OCI-LY7 (cell line): Measurements from ENCODE around the gene PTX4. TPM values are rescaled to one million over a fixed set of nuclear protein-coding genes. Genes with fewer than 3 reads are reported as not detected.

Source experiments
- BruUV-seq: library from RNA; stranded (reverse); fragments of 400-500 nt; replicated peaks from 2 replicates; lab custom pipeline; 2021; lab: Mats Ljungman, UMichigan
- CTCF ChIA-PET: fragments of 300-600 bp; sonication (Branson Sonifier 250); formaldehyde crosslinking; loops from one replicate; lab custom pipeline; 2022; ENCODE audit warnings: antibody characterized with exemption; ENCODE audit not compliant: unreplicated experiment; lab: Charles Lee
- POLR2A ChIA-PET: fragments of 300-600 bp; sonication (Branson Sonifier 250); formaldehyde crosslinking; loops from one replicate; lab custom pipeline; 2022; ENCODE audit warnings: antibody characterized with exemption; lab: Charles Lee
- DNase-seq: peaks from one replicate; pipeline ENCODE4 v3.0.0-alpha.2; 2015; ENCODE audit warnings: low spot score
- H2AFZ ChIP-seq: fragments of 200-600 bp; sonication (generic), shearing (Covaris generic); 2 replicates; pipeline ENCODE4 v1.6.1; 2014; ENCODE audit warnings: mild to moderate bottlenecking, antibody characterized with exemption, low read length, moderate library complexity
- H3K27ac ChIP-seq: fragments of 200-600 bp; sonication (generic); 2 replicates; pipeline ENCODE4 v1.5.1; 2014; ENCODE audit warnings: mixed run types, low read depth, mild to moderate bottlenecking, moderate library complexity, low read length, inconsistent platforms; ENCODE audit not compliant: poor library complexity, severe bottlenecking
- H3K36me3 ChIP-seq: fragments of 200-600 bp; sonication (generic); 2 replicates; pipeline ENCODE4 v1.6.1; 2014; ENCODE audit warnings: mild to moderate bottlenecking, antibody characterized with exemption, low read length, moderate library complexity, mixed read lengths; ENCODE audit not compliant: insufficient read depth
- H3K4me1 ChIP-seq: fragments of 200-600 bp; sonication (generic); 2 replicates; pipeline ENCODE4 v1.5.1; 2014; ENCODE audit warnings: mild to moderate bottlenecking, low read length; ENCODE audit not compliant: insufficient read depth, poor library complexity, severe bottlenecking
- H3K4me2 ChIP-seq: fragments of 200-600 bp; sonication (generic); 2 replicates; pipeline ENCODE4 v1.6.1; 2014; ENCODE audit warnings: mild to moderate bottlenecking, low read length
- H3K4me3 ChIP-seq: fragments of 200-600 bp; sonication (generic); 2 replicates; pipeline ENCODE4 v1.5.1; 2014; ENCODE audit warnings: mild to moderate bottlenecking, low read depth, low read length; ENCODE audit not compliant: poor library complexity, severe bottlenecking
- H3K79me2 ChIP-seq: fragments of 200-600 bp; sonication (generic); 2 replicates; pipeline ENCODE4 v1.6.1; 2016; ENCODE audit warnings: low read depth, mild to moderate bottlenecking, low read length, moderate library complexity, mixed read lengths; ENCODE audit not compliant: insufficient read depth
- H3K9me2 ChIP-seq: fragments of 200-600 bp; sonication (generic); 2 replicates; pipeline ENCODE4 v1.6.1; 2016; ENCODE audit warnings: mild to moderate bottlenecking, low read length, mixed read lengths; ENCODE audit not compliant: insufficient read depth
- H3K9me3 ChIP-seq: fragments of 200-600 bp; sonication (generic); 2 replicates; pipeline ENCODE4 v1.6.1; 2014; ENCODE audit warnings: mild to moderate bottlenecking, mixed run types, low read length, mixed read lengths
- H4K20me1 ChIP-seq: fragments of 200-600 bp; sonication (generic); 2 replicates; pipeline ENCODE4 v1.6.1; 2014; ENCODE audit warnings: mild to moderate bottlenecking, antibody characterized with exemption, low read length, moderate library complexity, mixed read lengths; ENCODE audit not compliant: insufficient read depth
- CTCF ChIP-seq: fragments of 200-600 bp; sonication (generic); conservative IDR thresholded peaks from 2 replicates; pipeline ENCODE4 v1.5.1; 2014; ENCODE audit warnings: mild to moderate bottlenecking, antibody characterized with exemption, low read length, moderate library complexity, mixed read lengths
- EZH2phosphoT487 ChIP-seq: fragments of 200-600 bp; sonication (generic); IDR thresholded peaks from 2 replicates; pipeline ENCODE4 v1.6.1; 2018; ENCODE audit warnings: low read depth, borderline replicate concordance, mild to moderate bottlenecking, mixed run types, antibody characterized with exemption, low read length, moderate library complexity, mixed read lengths
- intact Hi-C: fragments of 100-400 bp; cut with micrococcal nuclease; formaldehyde crosslinking; loops from one replicate; pipeline ENCODE4 v1.10.0; 2022; ENCODE audit not compliant: unreplicated experiment
- total RNA-seq, 2 experiments: library from RNA; depleted of rRNA in 1 of 2; stranded (reverse); fragments of >200 nt in 1 of 2; shearing (Covaris generic) in 1 of 2; gene quantifications; 2 replicates each; pipeline ENCODE4 v1.2.3, GENCODE V29; 2014 to 2022

PTX4 gene
- total RNA-seq, 2 experiments from 2014 or later: not detected

- H3K9me3 ChIP-seq: no peaks in the 10 kb centered on the region
- H3K4me1 ChIP-seq: no peaks in the 10 kb centered on the region
- intact Hi-C loops: no loop called here
- no TSS peak for BruUV-seq
- no peak for DNase-seq
- ChIA-PET POLR2A (no interaction called here), CTCF (no interaction called here)
- H3K9me2 ChIP-seq: no peaks in the 10 kb centered on the region
- H3K27ac ChIP-seq: no peak overlapping the region
- no peak overlapping the region for H3K4me2 ChIP-seq
- no peaks in the 10 kb centered on the region for H3K36me3 ChIP-seq
- no peak overlapping the region for H2AFZ ChIP-seq
- H3K79me2 ChIP-seq: no peaks in the 10 kb centered on the region
- no peak overlapping the region for H3K4me3 ChIP-seq
- H4K20me1 ChIP-seq: no peaks in the 10 kb centered on the region
- TF ChIP-seq EZH2phosphoT487 (no peak), CTCF (no peak)
Measured at GRCh38 chr16:1439058-1439698, 49.6 kb downstream of the PTX4 start.

- no TSS peak for BruUV-seq
- Histone ChIP-seq H3K27ac (no peak overlapping the region), H4K20me1 (no peaks in the 10 kb centered on the region), H3K9me2 (no peaks in the 10 kb centered on the region), H3K36me3 (no peaks in the 10 kb centered on the region), H3K79me2 (no peaks in the 10 kb centered on the region), H3K4me2 (no peak overlapping the region), H3K9me3 (no peaks in the 10 kb centered on the region), H2AFZ (no peak overlapping the region), H3K4me1 (no peaks in the 10 kb centered on the region), H3K4me3 (no peak overlapping the region)
- DNase-seq: no peak
- CTCF ChIA-PET: no interaction called here
- intact Hi-C loops: no loop called here
- TF ChIP-seq EZH2phosphoT487 (no peak), CTCF (no peak)
- POLR2A ChIA-PET: no interaction called here
Measured at GRCh38 chr16:1438229-1439057, 50.3 kb downstream of the PTX4 start.

DNA sequence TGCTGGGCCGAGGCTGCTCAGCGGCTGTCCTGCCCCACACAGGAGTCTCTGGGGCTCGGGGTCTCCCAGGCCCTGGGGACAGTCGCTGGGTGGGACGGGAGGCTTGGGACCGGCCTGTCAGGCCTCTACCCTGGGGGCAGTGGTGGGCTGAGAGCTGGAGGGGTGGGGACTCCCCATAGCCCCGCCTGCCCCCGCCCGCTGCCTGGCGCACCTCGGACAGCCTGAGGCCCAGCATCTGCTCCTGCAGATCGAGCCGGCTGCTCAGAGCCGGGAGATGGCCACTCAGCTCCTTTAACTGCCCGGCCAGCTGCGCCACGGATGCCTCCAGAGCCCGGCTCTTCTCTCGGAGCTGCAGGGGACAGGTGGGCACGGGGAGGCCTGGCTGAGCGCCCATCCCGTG lies 51.1 kb downstream of the PTX4 start:
- DNase-seq: no peak
- H3K36me3 ChIP-seq: no peaks in the 10 kb centered on the region
- BruUV-seq: no TSS peak
- H3K4me3 ChIP-seq: no peak overlapping the region
- H3K79me2 ChIP-seq: no peaks in the 10 kb centered on the region
- no peak for TF ChIP-seq EZH2phosphoT487
- no peak overlapping the region for H3K27ac ChIP-seq
- no peak overlapping the region for H2AFZ ChIP-seq
- intact Hi-C loops: no loop called here
- ChIA-PET CTCF (no interaction called here), POLR2A (no interaction called here)
- H3K9me2 ChIP-seq: no peaks in the 10 kb centered on the region
- H3K9me3 ChIP-seq: no peaks in the 10 kb centered on the region
- H3K4me1 ChIP-seq: no peaks in the 10 kb centered on the region
- no peaks in the 10 kb centered on the region for H4K20me1 ChIP-seq
- H3K4me2 ChIP-seq: no peak overlapping the region
